ENCODE measurements around the gene TOPAZ1.

The TOPAZ1 gene

GRCh38 chr3:44292947-44293346 lies 51.3 kb downstream of the TOPAZ1 start:
- Histone ChIP-seq H3K4me2 (no peak overlapping the region), H3K36me3 (ENCODE audit: insufficient read depth) (no peaks in the 10 kb centered on the region), H3K4me1 (ENCODE audit: low read depth, poor library complexity, severe bottlenecking) (no peaks in the 10 kb centered on the region), H2AFZ (ENCODE audit: low read depth) (no peak overlapping the region), H3K79me2 (ENCODE audit: insufficient read depth, low read depth) (no peaks in the 10 kb centered on the region), H4K20me1 (ENCODE audit: insufficient read depth) (no peaks in the 10 kb centered on the region), H3K4me3 (IDR thresholded peaks at IDR 0.05; ENCODE audit: insufficient read depth, low read depth, low read length) (no peak overlapping the region), H3K27ac (no peak overlapping the region), H3K9ac (no peak overlapping the region), H3K27me3 (ENCODE audit: insufficient read depth, low read depth) (no peaks in the 10 kb centered on the region)
- TF ChIP-seq CTCF (conservative IDR thresholded peaks at IDR 0.05; ENCODE audit: low read depth, low read length), result no peak

GRCh38 chr3:44297255-44297654 lies 55.6 kb downstream of the TOPAZ1 start:
- H3K27me3 ChIP-seq (ENCODE audit: insufficient read depth, low read depth), result no peaks in the 10 kb centered on the region
- H4K20me1 ChIP-seq (ENCODE audit: insufficient read depth), result no peaks in the 10 kb centered on the region
- no peaks in the 10 kb centered on the region for H3K79me2 ChIP-seq (ENCODE audit: insufficient read depth, low read depth)
- no peak overlapping the region for H3K27ac ChIP-seq
- H2AFZ ChIP-seq (ENCODE audit: low read depth), result no peak overlapping the region
- no peak overlapping the region for H3K4me3 ChIP-seq (IDR thresholded peaks at IDR 0.05; ENCODE audit: insufficient read depth, low read depth, low read length)
- H3K9ac ChIP-seq, result no peak overlapping the region
- no peak overlapping the region for H3K4me2 ChIP-seq
- H3K36me3 ChIP-seq (ENCODE audit: insufficient read depth), result no peaks in the 10 kb centered on the region
- no peaks in the 10 kb centered on the region for H3K4me1 ChIP-seq (ENCODE audit: low read depth, poor library complexity, severe bottlenecking)
- TF ChIP-seq CTCF (conservative IDR thresholded peaks at IDR 0.05; ENCODE audit: low read depth, low read length), result no peak

- Histone ChIP-seq H2AFZ (ENCODE audit: low read depth) (no peak overlapping the region), H3K4me3 (IDR thresholded peaks at IDR 0.05; ENCODE audit: insufficient read depth, low read depth, low read length) (no peak overlapping the region), H3K27ac (no peak overlapping the region), H3K36me3 (ENCODE audit: insufficient read depth) (no peaks in the 10 kb centered on the region), H3K27me3 (ENCODE audit: insufficient read depth, low read depth) (no peaks in the 10 kb centered on the region), H3K4me1 (ENCODE audit: low read depth, poor library complexity, severe bottlenecking) (no peaks in the 10 kb centered on the region), H3K9ac (no peak overlapping the region), H3K4me2 (no peak overlapping the region), H4K20me1 (ENCODE audit: insufficient read depth) (no peaks in the 10 kb centered on the region), H3K79me2 (ENCODE audit: insufficient read depth, low read depth) (no peaks in the 10 kb centered on the region)
- TF ChIP-seq CTCF (conservative IDR thresholded peaks at IDR 0.05; ENCODE audit: low read depth, low read length), result no peak
Observed at GRCh38 chr3:44301746-44302145, 60.1 kb downstream of the TOPAZ1 start.

GRCh38 chr3:44309500-44309899 lies 67.8 kb downstream of the TOPAZ1 start:
- no peak for TF ChIP-seq CTCF (conservative IDR thresholded peaks at IDR 0.05; ENCODE audit: low read depth, low read length)
- no peaks in the 10 kb centered on the region for H3K36me3 ChIP-seq (ENCODE audit: insufficient read depth)
- no peaks in the 10 kb centered on the region for H3K79me2 ChIP-seq (ENCODE audit: insufficient read depth, low read depth)
- no peaks in the 10 kb centered on the region for H3K4me1 ChIP-seq (ENCODE audit: low read depth, poor library complexity, severe bottlenecking)
- no peak overlapping the region for H3K4me2 ChIP-seq
- H3K27me3 ChIP-seq (ENCODE audit: insufficient read depth, low read depth), result no peaks in the 10 kb centered on the region
- no peak overlapping the region for H2AFZ ChIP-seq (ENCODE audit: low read depth)
- H3K27ac ChIP-seq, result no peak overlapping the region
- no peaks in the 10 kb centered on the region for H4K20me1 ChIP-seq (ENCODE audit: insufficient read depth)
- H3K4me3 ChIP-seq (IDR thresholded peaks at IDR 0.05; ENCODE audit: insufficient read depth, low read depth, low read length), result no peak overlapping the region
- H3K9ac ChIP-seq, result no peak overlapping the region
